ENCODE measurements around the gene KLK11. TPM values are rescaled to one million over a fixed set of nuclear protein-coding genes. Genes with fewer than 3 reads are reported as not detected.

Gene KLK11
- total RNA-seq, 3 donors from 2014 or later, result 5.6 to 21.1 TPM; not detected in 1

GRCh38 chr19:51007488-51007887 is 18.9 kb downstream of the KLK11 start:
- TF ChIP-seq CTCF (IDR thresholded peaks at IDR 0.05) (no peak), POLR2A (IDR thresholded peaks at IDR 0.05) (no peak)
- Histone ChIP-seq H3K4me1 (no peaks in the 10 kb centered on the region), H3K4me3 (no peak overlapping the region), H3K36me3 (no peaks in the 10 kb centered on the region), H3K9me3 (no peaks in the 10 kb centered on the region), H3K27me3 (peaks cover 0 to 6% of the 10 kb centered on the region in 2 donors), H3K27ac (no peak overlapping the region)
- intact Hi-C loops (cut with DNase I; ENCODE audit: low total_unique reads), result no loop called here
- DNase-seq (ENCODE audit: low spot score in 2 of 2), result no peak

GRCh38 chr19:51006406-51006805 is 20.0 kb downstream of the KLK11 start:
- intact Hi-C loops (cut with DNase I; ENCODE audit: low total_unique reads), result no loop called here
- no peaks in the 10 kb centered on the region for H3K36me3 ChIP-seq
- peaks cover 0 to 12% of the 10 kb centered on the region in 2 donors for H3K27me3 ChIP-seq
- H3K9me3 ChIP-seq, result no peaks in the 10 kb centered on the region
- no peak overlapping the region for H3K27ac ChIP-seq
- H3K4me3 ChIP-seq, result no peak overlapping the region
- peaks cover 0 to 3% of the 10 kb centered on the region in 2 donors for H3K4me1 ChIP-seq
- no peak for DNase-seq (ENCODE audit: low spot score in 2 of 2)
- TF ChIP-seq POLR2AphosphoS5 (IDR thresholded peaks at IDR 0.05) (no peak), POLR2A (IDR thresholded peaks at IDR 0.05) (no peak), CTCF (IDR thresholded peaks at IDR 0.05) (no peak)

GRCh38 chr19:51005248-51005647 is 21.2 kb downstream of the KLK11 start:
- Histone ChIP-seq H3K4me3 (no peak overlapping the region), H3K36me3 (no peaks in the 10 kb centered on the region), H3K4me1 (peaks cover 0 to 3% of the 10 kb centered on the region in 2 donors), H3K27ac (no peak overlapping the region), H3K9me3 (no peaks in the 10 kb centered on the region), H3K27me3 (peaks cover 0 to 12% of the 10 kb centered on the region in 2 donors)
- DNase-seq (ENCODE audit: low spot score in 2 of 2), result no peak
- intact Hi-C loops (cut with DNase I; ENCODE audit: low total_unique reads), result no loop called here
- TF ChIP-seq POLR2A (IDR thresholded peaks at IDR 0.05) (no peak), POLR2AphosphoS5 (IDR thresholded peaks at IDR 0.05) (no peak), CTCF (IDR thresholded peaks at IDR 0.05) (no peak)

GRCh38 chr19:51003316-51003715 is 23.1 kb downstream of the KLK11 start:
- peaks cover 0 to 12% of the 10 kb centered on the region in 2 donors for H3K27me3 ChIP-seq
- intact Hi-C loops (cut with DNase I; ENCODE audit: low total_unique reads), result no loop called here

More at GRCh38 chr19:51003316-51003715, 23.1 kb downstream of the KLK11 start:
- DNase-seq (ENCODE audit: low spot score in 2 of 2), result no peak
- Histone ChIP-seq H3K4me1 (peaks cover 0 to 3% of the 10 kb centered on the region in 2 donors), H3K27ac (peak overlapping the region in 1 of 2 donors; percentile 87), H3K4me3 (no peak overlapping the region), H3K36me3 (no peaks in the 10 kb centered on the region), H3K9me3 (no peaks in the 10 kb centered on the region)
- TF ChIP-seq POLR2A (IDR thresholded peaks at IDR 0.05) (no peak), CTCF (IDR thresholded peaks at IDR 0.05) (no peak), POLR2AphosphoS5 (IDR thresholded peaks at IDR 0.05) (no peak)
